H9 (cell line): ENCODE measurements around the gene UBTF. TPM values are rescaled to one million over a fixed set of nuclear protein-coding genes. Genes with fewer than 3 reads are reported as not detected.

Source experiments
- DNase-seq: peaks from one replicate; pipeline ENCODE4 v3.0.0-alpha.2; 2017
- H2AFZ ChIP-seq: one replicate; pipeline ENCODE4 v1.6.1; 2013; ENCODE audit warnings: mild to moderate bottlenecking, low read length, control low read depth, moderate library complexity
- H2AK5ac ChIP-seq: 2 replicates; pipeline ENCODE4 v1.6.1; 2013; ENCODE audit warnings: low read length, control low read depth, mixed read lengths; ENCODE audit not compliant: insufficient read length
- H2BK120ac ChIP-seq: one replicate; pipeline ENCODE4 v1.6.1; 2013; ENCODE audit warnings: low read depth, mild to moderate bottlenecking, low read length, control low read depth, inconsistent platforms; ENCODE audit not compliant: poor library complexity, severe bottlenecking
- H2BK12ac ChIP-seq: 2 replicates; pipeline ENCODE4 v1.6.1; 2013; ENCODE audit warnings: low read length, control low read depth, mixed read lengths, low read depth; ENCODE audit not compliant: insufficient read length
- H2BK15ac ChIP-seq: 2 replicates; pipeline ENCODE4 v1.6.1; 2013; ENCODE audit warnings: low read depth, low read length, control low read depth
- H2BK20ac ChIP-seq: one replicate; pipeline ENCODE4 v1.6.1; 2013; ENCODE audit warnings: low read depth, mild to moderate bottlenecking, low read length, control low read depth, inconsistent platforms; ENCODE audit not compliant: poor library complexity, severe bottlenecking
- H2BK5ac ChIP-seq: 2 replicates; pipeline ENCODE4 v1.6.1; 2013; ENCODE audit warnings: low read length, control low read depth, mixed read lengths; ENCODE audit not compliant: insufficient read length
- H3K14ac ChIP-seq: 2 replicates; pipeline ENCODE4 v1.6.1; 2013; ENCODE audit warnings: low read length, control low read depth; ENCODE audit not compliant: insufficient read depth
- H3K18ac ChIP-seq: 2 replicates; pipeline ENCODE4 v1.6.1; 2013; ENCODE audit warnings: low read depth, mild to moderate bottlenecking, mixed read lengths, low read length, control low read depth; ENCODE audit not compliant: insufficient read length
- H3K23ac ChIP-seq: 2 replicates; pipeline ENCODE4 v1.6.1; 2013; ENCODE audit warnings: low read length, control low read depth, mixed read lengths, low read depth; ENCODE audit not compliant: insufficient read length
- H3K23me2 ChIP-seq: 2 replicates; pipeline ENCODE4 v1.6.1; 2013; ENCODE audit warnings: low read depth, mild to moderate bottlenecking, mixed read lengths, low read length, control low read depth; ENCODE audit not compliant: insufficient read length, poor library complexity, severe bottlenecking
- H3K27ac ChIP-seq: 2 replicates; pipeline ENCODE4 v1.5.1; 2013; ENCODE audit warnings: low read length, control low read depth, mixed read lengths, low read depth; ENCODE audit not compliant: insufficient read length
- H3K27me3 ChIP-seq: 2 replicates; pipeline ENCODE4 v1.6.1; 2013; ENCODE audit warnings: low read length, control low read depth, inconsistent platforms; ENCODE audit not compliant: insufficient read depth
- H3K4ac ChIP-seq: 2 replicates; pipeline ENCODE4 v1.6.1; 2013; ENCODE audit warnings: low read depth, mild to moderate bottlenecking, control low read depth, inconsistent platforms, low read length, moderate library complexity
- H3K4me1 ChIP-seq: 2 replicates; pipeline ENCODE4 v1.6.1; 2013; ENCODE audit warnings: low read length, control low read depth, inconsistent platforms; ENCODE audit not compliant: insufficient read depth
- H3K4me2 ChIP-seq: 2 replicates; pipeline ENCODE4 v1.6.1; 2013; ENCODE audit warnings: low read length, control low read depth, mixed read lengths; ENCODE audit not compliant: insufficient read length, insufficient read depth
- H3K56ac ChIP-seq: 2 replicates; pipeline ENCODE4 v1.6.1; 2013; ENCODE audit warnings: low read depth, mild to moderate bottlenecking, mixed read lengths, low read length, control low read depth; ENCODE audit not compliant: insufficient read length
- H3K79me1 ChIP-seq: 2 replicates; pipeline ENCODE4 v1.6.1; 2013; ENCODE audit warnings: low read depth, mild to moderate bottlenecking, moderate library complexity, low read length, control low read depth, inconsistent platforms; ENCODE audit not compliant: insufficient read depth, poor library complexity, severe bottlenecking
- H3K79me2 ChIP-seq: 2 replicates; pipeline ENCODE4 v1.6.1; 2013; ENCODE audit warnings: low read length, control low read depth, inconsistent platforms; ENCODE audit not compliant: insufficient read depth
- H3K9ac ChIP-seq: 2 replicates; pipeline ENCODE4 v1.6.1; 2013; ENCODE audit warnings: low read length, control low read depth, mixed read lengths; ENCODE audit not compliant: insufficient read length; ENCODE audit errors: extremely low read depth
- H3K9me3 ChIP-seq: one replicate; pipeline ENCODE4 v1.6.1; 2013; ENCODE audit warnings: low read depth, low read length, inconsistent platforms; ENCODE audit not compliant: control insufficient read depth
- H3T11ph ChIP-seq: one replicate; pipeline ENCODE4 v1.6.1; 2013; ENCODE audit warnings: mild to moderate bottlenecking, low read length, control low read depth, inconsistent platforms
- H4K20me1 ChIP-seq: one replicate; pipeline ENCODE4 v1.6.1; 2013; ENCODE audit not compliant: control insufficient read depth, insufficient read length, insufficient read depth
- H4K5ac ChIP-seq: 2 replicates; pipeline ENCODE4 v1.6.1; 2013; ENCODE audit warnings: low read depth, mild to moderate bottlenecking, mixed read lengths, low read length, control low read depth; ENCODE audit not compliant: insufficient read length
- H4K8ac ChIP-seq: replicated peaks from 2 replicates; pipeline ENCODE4 v1.6.1; 2013; ENCODE audit warnings: low read length, control low read depth, mixed read lengths, low read depth; ENCODE audit not compliant: insufficient read length
- H4K91ac ChIP-seq: 2 replicates; pipeline ENCODE4 v1.6.1; 2013; ENCODE audit warnings: low read depth, mild to moderate bottlenecking, moderate library complexity, mixed read lengths, low read length, control low read depth; ENCODE audit not compliant: insufficient read length
- H3K27ac Mint-ChIP-seq, 3 experiments: 2 replicates in 2 of 3; 3 replicates in 1 of 3; pipeline ENCODE4 v1.8.0; 2020 to 2021; ENCODE audit warnings: mixed read lengths in 3 of 3, mild to moderate bottlenecking in 1 of 3, moderate library complexity in 1 of 3
- H3K27me3 Mint-ChIP-seq: 2 replicates; pipeline ENCODE4 v1.8.0; 2021; ENCODE audit warnings: low read depth, mild to moderate bottlenecking, moderate library complexity, mixed read lengths
- H3K36me3 Mint-ChIP-seq, 3 experiments: 2 replicates in 2 of 3; 3 replicates in 1 of 3; pipeline ENCODE4 v1.8.0; 2020 to 2021; ENCODE audit warnings: low read depth in 3 of 3, mixed read lengths in 3 of 3; ENCODE audit not compliant: insufficient read depth in 1 of 3
- H3K4me1 Mint-ChIP-seq, 2 experiments: 2 replicates each; pipeline ENCODE4 v1.8.0; 2020; ENCODE audit warnings: mixed read lengths in 2 of 2
- H3K4me3 Mint-ChIP-seq, 2 experiments: 2 replicates in 1 of 2; 3 replicates in 1 of 2; pipeline ENCODE4 v1.8.0; 2020 to 2021; ENCODE audit warnings: mild to moderate bottlenecking in 2 of 2, mixed read lengths in 2 of 2, moderate library complexity in 1 of 2
- H3K9me3 Mint-ChIP-seq, 2 experiments: 2 replicates in 1 of 2; 3 replicates in 1 of 2; pipeline ENCODE4 v1.8.0; 2020; ENCODE audit warnings: mild to moderate bottlenecking in 2 of 2, mixed read lengths in 2 of 2, moderate library complexity in 1 of 2
- WGBS: extraction: QIAGEN DNeasy Blood & Tissue Kit; methylation state at CpG from one replicate; pipeline ENCODE4 v1.1.7; 2013; ENCODE audit warnings: missing lambda C conversion rate, low lambda C conversion rate, mixed read lengths; ENCODE audit not compliant: insufficient read length; ENCODE audit errors: extremely low coverage; 5-methylcytosine and 5-hydroxymethylcytosine counted together
- total RNA-seq: library from RNA; stranded (reverse); gene quantifications from 2 replicates; pipeline ENCODE4 v1.2.1, GENCODE V29; 2021
- TF ChIP-seq, protein P1 (sequence below): fragments of 200-600 bp; sonication (generic); conservative IDR thresholded peaks from 3 replicates; pipeline ENCODE4 v1.8.0; 2021; ENCODE audit warnings: antibody characterized with exemption, mild to moderate bottlenecking

The UBTF gene
- total RNA-seq, 1 experiment from 2014 or later, result 151 TPM

DNA sequence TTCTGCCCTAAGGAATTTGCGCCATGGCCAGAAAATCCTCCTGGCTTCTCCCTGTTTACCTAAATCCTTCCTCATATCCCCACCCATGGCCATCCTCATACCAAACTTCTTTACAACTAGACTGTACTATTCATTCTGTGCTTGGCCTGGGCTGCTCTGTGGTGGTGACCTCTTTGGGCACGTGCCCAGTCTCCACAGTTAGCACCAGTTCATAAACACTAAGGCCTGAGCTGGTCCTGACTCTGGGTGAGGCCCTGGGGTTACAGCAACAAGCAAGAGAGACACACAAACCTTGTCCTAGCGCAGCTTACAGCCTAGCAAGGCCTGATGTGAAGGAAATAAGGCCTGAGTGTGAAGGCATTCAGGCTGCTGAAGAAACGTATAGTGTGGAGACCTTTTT is 16.7 kb downstream of the UBTF start:
- TF ChIP-seq, protein P1, sequence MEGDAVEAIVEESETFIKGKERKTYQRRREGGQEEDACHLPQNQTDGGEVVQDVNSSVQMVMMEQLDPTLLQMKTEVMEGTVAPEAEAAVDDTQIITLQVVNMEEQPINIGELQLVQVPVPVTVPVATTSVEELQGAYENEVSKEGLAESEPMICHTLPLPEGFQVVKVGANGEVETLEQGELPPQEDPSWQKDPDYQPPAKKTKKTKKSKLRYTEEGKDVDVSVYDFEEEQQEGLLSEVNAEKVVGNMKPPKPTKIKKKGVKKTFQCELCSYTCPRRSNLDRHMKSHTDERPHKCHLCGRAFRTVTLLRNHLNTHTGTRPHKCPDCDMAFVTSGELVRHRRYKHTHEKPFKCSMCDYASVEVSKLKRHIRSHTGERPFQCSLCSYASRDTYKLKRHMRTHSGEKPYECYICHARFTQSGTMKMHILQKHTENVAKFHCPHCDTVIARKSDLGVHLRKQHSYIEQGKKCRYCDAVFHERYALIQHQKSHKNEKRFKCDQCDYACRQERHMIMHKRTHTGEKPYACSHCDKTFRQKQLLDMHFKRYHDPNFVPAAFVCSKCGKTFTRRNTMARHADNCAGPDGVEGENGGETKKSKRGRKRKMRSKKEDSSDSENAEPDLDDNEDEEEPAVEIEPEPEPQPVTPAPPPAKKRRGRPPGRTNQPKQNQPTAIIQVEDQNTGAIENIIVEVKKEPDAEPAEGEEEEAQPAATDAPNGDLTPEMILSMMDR, result no peak
- Histone ChIP-seq H4K91ac (no peak overlapping the region), H3K14ac (no peak overlapping the region), H2BK15ac (no peak overlapping the region), H3K9me3 (no peaks in the 10 kb centered on the region), H4K8ac (no peak overlapping the region), H3K23ac (no peak overlapping the region), H3K18ac (no peak overlapping the region), H2BK12ac (no peak overlapping the region), H3T11ph (no peak overlapping the region), H3K79me1 (no peaks in the 10 kb centered on the region), H3K23me2 (peaks cover 6% of the 10 kb centered on the region), H2BK120ac (no peak overlapping the region), H3K4ac (no peak overlapping the region), H2AFZ (no peak overlapping the region), H3K4me1 (0 out of 2 replicates have a peak, but pooled peaks cover 2% of the 10 kb centered on the region), H3K27me3 (no peaks in the 10 kb centered on the region), H3K56ac (no peak overlapping the region), H2BK5ac (no peak overlapping the region), H3K79me2 (peaks cover 4% of the 10 kb centered on the region; the same call in 1 of the 2 replicates), H3K9ac (no peak overlapping the region), H3K4me2 (no peak overlapping the region), H2BK20ac (no peak overlapping the region), H3K27ac (no peak overlapping the region), H2AK5ac (no peak overlapping the region), H4K5ac (no peak overlapping the region), H4K20me1 (no peaks in the 10 kb centered on the region)
- no peak overlapping the region for H3K4me3 Mint-ChIP-seq
- peaks cover 7 to 27% (median 13%) of the 10 kb centered on the region in 3 experiments; a peak in 6 of 7 replicates for H3K36me3 Mint-ChIP-seq
- H3K27me3 Mint-ChIP-seq, result no peaks in the 10 kb centered on the region; the same call in 1 of the 2 replicates
- H3K9me3 Mint-ChIP-seq, result no peaks in the 10 kb centered on the region
- H3K27ac Mint-ChIP-seq, result no peak overlapping the region
- no CpG with 5 or more reads among the region's 4 CpGs for WGBS
- peaks cover 29 to 35% of the 10 kb centered on the region in 2 experiments for H3K4me1 Mint-ChIP-seq
- no peak for DNase-seq
